Stimulated activated CD4-positive, alpha-beta T cell treated with anti-CD3 and anti-CD28 coated beads, Interleukin-15, amount 100 ng/mL, for 1 hour (primary cell): ENCODE results near the gene SLC12A1.

Experiments
- DNase-seq, 2 donors: peaks; one replicate each; pipeline ENCODE4 v3.0.0-alpha.2; 2020; ENCODE audit warnings: low read depth in 1 of 2, low spot score in 1 of 2

Gene SLC12A1

GRCh38 chr15:48352474-48353072 is 146.5 kb downstream of the SLC12A1 start:
- DNase-seq: no peak
